HepG2 (cell line): ENCODE data around the gene MALRD1. TPM values are rescaled to one million over a fixed set of nuclear protein-coding genes. Genes with fewer than 3 reads are reported as not detected.

Source experiments
- ATAC-seq: fragments of 200-7000 bp; cut with Tn5 transposase; 3 replicates; pipeline ENCODE4 v1.9.1; 2020; ENCODE audit warnings: mild to moderate bottlenecking, moderate library complexity
- BruUV-seq: library from RNA; stranded (reverse); fragments of 400-500 nt; replicated peaks from 2 replicates; lab custom pipeline; 2021; lab: Mats Ljungman, UMichigan
- CTCF ChIA-PET: fragments of 300-600 bp; formaldehyde crosslinking; extraction: SDS; loops from one replicate; lab custom pipeline; 2021; ENCODE audit warnings: low total read pairs, inconsistent platforms, low intra/inter-chr PET ratio; lab: Yijun Ruan, JAX
- POLR2A ChIA-PET: fragments of 350-600 bp; sonication (Branson Sonifier 250); formaldehyde crosslinking; loops from one replicate; lab custom pipeline; 2020; ENCODE audit warnings: antibody characterized with exemption, inconsistent platforms; lab: Yijun Ruan, JAX
- DNase-seq: peaks from one replicate; pipeline ENCODE4 v3.0.0-alpha.2; 2015; ENCODE audit warnings: low spot score
- FAIRE-seq: peaks from 3 replicates; lab custom pipeline; 2011; peaks lifted over from hg19 to GRCh38; lab: Jason Lieb, UNC
- H2AFZ ChIP-seq: one replicate; pipeline ENCODE4 v1.6.1; 2011; ENCODE audit warnings: low read length, inconsistent platforms
- H3K27ac ChIP-seq: fragments of 300-600 bp; 3 replicates; pipeline ENCODE4 v1.8.0; 2011; ENCODE audit warnings: mixed run types, mild to moderate bottlenecking, mixed read lengths, low read length, inconsistent platforms; ENCODE audit not compliant: insufficient read depth; ENCODE audit errors: extremely low read length
- H3K27me3 ChIP-seq, 2 experiments: fragments of 200-600 bp in 1 of 2; 2 replicates in 1 of 2; 3 replicates in 1 of 2; pipeline versions ENCODE4 v1.6.0 to v1.8.0; 2011; ENCODE audit warnings: low read length in 2 of 2, mild to moderate bottlenecking in 2 of 2, moderate library complexity in 2 of 2, inconsistent platforms in 1 of 2; ENCODE audit not compliant: insufficient read depth in 2 of 2, control insufficient read depth in 1 of 2
- H3K36me3 ChIP-seq, 2 experiments: fragments of 200-600 bp in 1 of 2; replicated peaks in 1 of 2; 2 replicates in 1 of 2; 3 replicates in 1 of 2; pipeline versions ENCODE4 v1.5.1 to v1.8.0; 2011; ENCODE audit warnings: low read length in 2 of 2, inconsistent platforms in 1 of 2; ENCODE audit not compliant: insufficient read depth in 2 of 2, control insufficient read depth in 1 of 2
- H3K4me1 ChIP-seq: 2 replicates; pipeline ENCODE4 v1.5.1; 2012; ENCODE audit warnings: low read length, inconsistent platforms; ENCODE audit not compliant: insufficient read depth
- H3K4me2 ChIP-seq: 2 replicates; pipeline ENCODE4 v1.6.0; 2011; ENCODE audit warnings: low read depth, low read length, inconsistent platforms
- H3K4me3 ChIP-seq, 3 experiments: fragments of 200-600 bp in 1 of 3; sonication (generic), shearing (Covaris generic) in 1 of 3; replicated peaks in 1 of 3; 2 replicates each; pipeline ENCODE4 v1.5.1; 2011 to 2016; ENCODE audit warnings: low read length in 3 of 3, inconsistent platforms in 2 of 3, low read depth in 2 of 3, mild to moderate bottlenecking in 2 of 3, control low read depth in 1 of 3, mixed read lengths in 1 of 3; ENCODE audit not compliant: insufficient read depth in 1 of 3
- H3K79me2 ChIP-seq: one replicate; pipeline ENCODE4 v1.6.1; 2011; ENCODE audit warnings: low read length, inconsistent platforms; ENCODE audit not compliant: insufficient read depth
- H3K9ac ChIP-seq: 2 replicates; pipeline ENCODE4 v1.6.0; 2011; ENCODE audit warnings: mild to moderate bottlenecking, low read depth, low read length, inconsistent platforms; ENCODE audit not compliant: insufficient read depth
- H3K9me3 ChIP-seq: 2 replicates; pipeline ENCODE4 v1.5.1; 2012; ENCODE audit warnings: mild to moderate bottlenecking, low read length
- H4K20me1 ChIP-seq: 2 replicates; pipeline ENCODE4 v1.6.0; 2011; ENCODE audit warnings: inconsistent platforms, mild to moderate bottlenecking, low read length, moderate library complexity; ENCODE audit not compliant: insufficient read depth
- ATF1 ChIP-seq: IDR thresholded peaks from 2 replicates; pipeline ENCODE4 v1.6.1; 2016; ENCODE audit warnings: mild to moderate bottlenecking, control low read depth
- GFI1 ChIP-seq: sonication (generic); formaldehyde crosslinking; IDR thresholded peaks from 2 replicates; pipeline ENCODE4 v1.5.0; 2020; ENCODE audit warnings: missing genetic modification reagents, mild to moderate bottlenecking, borderline replicate concordance
- REPIN1 ChIP-seq: sonication (generic); formaldehyde crosslinking; IDR thresholded peaks from 2 replicates; pipeline ENCODE4 v1.8.0; 2022; ENCODE audit warnings: missing genetic modification reagents, low read depth, mild to moderate bottlenecking, borderline replicate concordance
- RXRA ChIP-seq: sonication (generic); formaldehyde crosslinking; IDR thresholded peaks from 2 replicates; pipeline ENCODE4 v1.5.1; 2020; ENCODE audit warnings: missing genetic modification reagents
- ZNF296 ChIP-seq: sonication (generic); formaldehyde crosslinking; conservative IDR thresholded peaks from 2 replicates; pipeline ENCODE4 v1.5.0; 2020; ENCODE audit warnings: mild to moderate bottlenecking, missing genetic modification reagents
- ZNF331 ChIP-seq: sonication (generic); formaldehyde crosslinking; IDR thresholded peaks from 2 replicates; pipeline ENCODE4 v1.4.0; 2020; ENCODE audit warnings: missing genetic modification reagents
- ZNF343 ChIP-seq: sonication (generic); formaldehyde crosslinking; IDR thresholded peaks from 2 replicates; pipeline ENCODE4 v1.4.0; 2020; ENCODE audit warnings: mild to moderate bottlenecking, missing genetic modification reagents
- ZNF383 ChIP-seq: sonication (generic); formaldehyde crosslinking; IDR thresholded peaks from 2 replicates; pipeline ENCODE4 v1.4.0; 2020; ENCODE audit warnings: missing genetic modification reagents, mild to moderate bottlenecking, borderline replicate concordance
- ZNF441 ChIP-seq: sonication (generic); formaldehyde crosslinking; IDR thresholded peaks from 2 replicates; pipeline ENCODE4 v1.7.0; 2021; ENCODE audit warnings: missing genetic modification reagents, borderline replicate concordance
- ZNF816 ChIP-seq: sonication (generic); formaldehyde crosslinking; IDR thresholded peaks from 2 replicates; pipeline ENCODE4 v1.8.0; 2022; ENCODE audit warnings: missing genetic modification reagents, mild to moderate bottlenecking, borderline replicate concordance
- WGBS: methylation state at CpG from one replicate; pipeline ENCODE4 v1.1.6; 2017; ENCODE audit warnings: low lambda C conversion rate; 5-methylcytosine and 5-hydroxymethylcytosine counted together
- in situ Hi-C: cut with HindIII; loops from 2 replicates; pipeline ENCODE4 v1.10.0; 2017; ENCODE audit warnings: low pct_unique_long_range_greater_than_20kb; ENCODE audit not compliant: extremely low pct_ligation_motif_present
- intact Hi-C: fragments of 100-400 bp; cut with micrococcal nuclease; formaldehyde crosslinking; loops from one replicate; pipeline ENCODE4 v1.10.0; 2022; ENCODE audit not compliant: unreplicated experiment
- polyA plus RNA-seq, 8 experiments: library from polyadenylated mRNA; depleted of rRNA in 3 of 8; stranded (reverse) in 7 of 8; unstranded in 1 of 8; fragments of >200 nt; fragmentation: Illumina TruSeq in 4 of 8; extraction: Trizol in 4 of 8; gene quantifications; 2 replicates each; pipeline versions ENCODE4 v1.2.1 to v1.2.3, GENCODE V29; 2011 to 2016; ENCODE audit warnings: low read depth in 4 of 8, missing spikeins in 1 of 8, mixed read lengths in 1 of 8; ENCODE audit not compliant: insufficient read depth in 1 of 8
- total RNA-seq, 5 experiments: library from RNA; depleted of rRNA; stranded (reverse); fragments of >200 nt; fragmentation: Illumina TruSeq; extraction: Trizol; gene quantifications; 2 replicates each; pipeline ENCODE4 v1.2.3, GENCODE V29; 2016; ENCODE audit warnings: low read depth in 1 of 5
- TF ChIP-seq, protein P1 (sequence below): sonication (generic); formaldehyde crosslinking; IDR thresholded peaks from 2 replicates; pipeline ENCODE4 v1.8.0; 2022; ENCODE audit warnings: missing genetic modification reagents, mild to moderate bottlenecking, moderate library complexity, borderline replicate concordance
- TF ChIP-seq, protein P2 (sequence below): IDR thresholded peaks from 2 replicates; pipeline ENCODE4 v1.6.1; 2016; ENCODE audit warnings: missing compliant biosample characterization, missing genetic modification reagents, borderline replicate concordance
- TF ChIP-seq, protein P3 (sequence below): sonication (generic); formaldehyde crosslinking; IDR thresholded peaks from 2 replicates; pipeline ENCODE4 v1.8.1; 2022; ENCODE audit warnings: mild to moderate bottlenecking, missing genetic modification reagents

Gene MALRD1
- total and polyA plus RNA-seq, 2 of the 13 experiments (the other 11 are each of a cell fraction or from before 2014, with no cell fraction given) = 5.7 to 15.4 TPM

DNA sequence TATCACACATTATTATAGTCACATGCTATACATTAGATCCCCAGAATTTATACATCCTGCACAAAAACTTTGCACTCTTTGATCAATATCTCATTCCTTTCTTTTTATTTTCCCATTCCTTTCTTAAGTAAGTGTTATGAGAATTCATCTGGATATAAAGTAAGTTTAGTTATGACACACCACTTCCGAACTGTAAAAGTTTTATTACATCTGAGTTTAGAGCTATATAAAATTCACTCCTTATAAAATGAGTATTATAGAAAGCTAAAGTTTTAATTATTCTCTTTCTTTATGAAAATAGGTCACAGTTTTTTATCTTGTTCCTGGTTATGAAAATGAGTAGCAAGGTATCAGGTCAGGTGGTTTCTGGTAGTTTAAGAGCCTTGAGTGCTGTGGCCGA, 683.0 kb downstream of the MALRD1 start:
- CTCF ChIA-PET = no interaction called here

More for the DNA sequence above, 683.0 kb downstream of the MALRD1 start:
- Histone ChIP-seq H2AFZ (no peak overlapping the region), H3K36me3 (no peaks in the 10 kb centered on the region), H3K27me3 (no peaks in the 10 kb centered on the region), H3K4me1 (no peaks in the 10 kb centered on the region), H3K4me3 (no peak overlapping the region), H3K79me2 (no peaks in the 10 kb centered on the region), H3K9ac (no peak overlapping the region), H3K27ac (no peak overlapping the region), H3K4me2 (no peak overlapping the region), H4K20me1 (no peaks in the 10 kb centered on the region), H3K9me3 (no peaks in the 10 kb centered on the region)
- BruUV-seq = no TSS peak
- WGBS = 33% methylated on average over 2 of the region's 2 CpGs
- TF ChIP-seq, protein P1, sequence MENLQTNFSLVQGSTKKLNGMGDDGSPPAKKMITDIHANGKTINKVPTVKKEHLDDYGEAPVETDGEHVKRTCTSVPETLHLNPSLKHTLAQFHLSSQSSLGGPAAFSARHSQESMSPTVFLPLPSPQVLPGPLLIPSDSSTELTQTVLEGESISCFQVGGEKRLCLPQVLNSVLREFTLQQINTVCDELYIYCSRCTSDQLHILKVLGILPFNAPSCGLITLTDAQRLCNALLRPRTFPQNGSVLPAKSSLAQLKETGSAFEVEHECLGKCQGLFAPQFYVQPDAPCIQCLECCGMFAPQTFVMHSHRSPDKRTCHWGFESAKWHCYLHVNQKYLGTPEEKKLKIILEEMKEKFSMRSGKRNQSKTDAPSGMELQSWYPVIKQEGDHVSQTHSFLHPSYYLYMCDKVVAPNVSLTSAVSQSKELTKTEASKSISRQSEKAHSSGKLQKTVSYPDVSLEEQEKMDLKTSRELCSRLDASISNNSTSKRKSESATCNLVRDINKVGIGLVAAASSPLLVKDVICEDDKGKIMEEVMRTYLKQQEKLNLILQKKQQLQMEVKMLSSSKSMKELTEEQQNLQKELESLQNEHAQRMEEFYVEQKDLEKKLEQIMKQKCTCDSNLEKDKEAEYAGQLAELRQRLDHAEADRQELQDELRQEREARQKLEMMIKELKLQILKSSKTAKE (CRISPR knock-in tag) = no peak
- TF ChIP-seq RXRA (CRISPR knock-in tag) (no peak), ZNF441 (no peak), ZNF816 (no peak), ZNF296 (CRISPR knock-in tag) (no peak), ATF1 (no peak), ZNF331 (CRISPR knock-in tag) (no peak), GFI1 (CRISPR knock-in tag) (no peak), REPIN1 (CRISPR knock-in tag) (no peak), ZNF343 (CRISPR knock-in tag) (no peak), ZNF383 (CRISPR knock-in tag) (no peak)
- TF ChIP-seq, protein P2, sequence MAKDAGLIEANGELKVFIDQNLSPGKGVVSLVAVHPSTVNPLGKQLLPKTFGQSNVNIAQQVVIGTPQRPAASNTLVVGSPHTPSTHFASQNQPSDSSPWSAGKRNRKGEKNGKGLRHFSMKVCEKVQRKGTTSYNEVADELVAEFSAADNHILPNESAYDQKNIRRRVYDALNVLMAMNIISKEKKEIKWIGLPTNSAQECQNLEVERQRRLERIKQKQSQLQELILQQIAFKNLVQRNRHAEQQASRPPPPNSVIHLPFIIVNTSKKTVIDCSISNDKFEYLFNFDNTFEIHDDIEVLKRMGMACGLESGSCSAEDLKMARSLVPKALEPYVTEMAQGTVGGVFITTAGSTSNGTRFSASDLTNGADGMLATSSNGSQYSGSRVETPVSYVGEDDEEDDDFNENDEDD (CRISPR knock-in tag) = no peak
- TF ChIP-seq, protein P3, sequence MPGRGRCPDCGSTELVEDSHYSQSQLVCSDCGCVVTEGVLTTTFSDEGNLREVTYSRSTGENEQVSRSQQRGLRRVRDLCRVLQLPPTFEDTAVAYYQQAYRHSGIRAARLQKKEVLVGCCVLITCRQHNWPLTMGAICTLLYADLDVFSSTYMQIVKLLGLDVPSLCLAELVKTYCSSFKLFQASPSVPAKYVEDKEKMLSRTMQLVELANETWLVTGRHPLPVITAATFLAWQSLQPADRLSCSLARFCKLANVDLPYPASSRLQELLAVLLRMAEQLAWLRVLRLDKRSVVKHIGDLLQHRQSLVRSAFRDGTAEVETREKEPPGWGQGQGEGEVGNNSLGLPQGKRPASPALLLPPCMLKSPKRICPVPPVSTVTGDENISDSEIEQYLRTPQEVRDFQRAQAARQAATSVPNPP (CRISPR knock-in tag) = no peak
- DNase-seq (no peak), FAIRE-seq (no peak), ATAC-seq (no peak)
- intact Hi-C loops = loop anchor here (5.0 kb wide), 1 partner anchor 459 kb away; no protein-coding TSS in a partner anchor
- POLR2A ChIA-PET = no interaction called here
- in situ Hi-C loops = no loop called here
